ENCODE measurements around the gene ENO1. TPM values are rescaled to one million over a fixed set of nuclear protein-coding genes. Genes with fewer than 3 reads are reported as not detected.

The ENO1 gene
- total RNA-seq, 1 experiment from 2014 or later = 2,649 TPM

Small RNA genes lying within 50 kb of the gene (small RNA-seq; reads per million reads assigned to genes)
- 0 reads per million in 2 experiments for gene AL139415.2
- gene MIR6728 = 0 reads per million in 2 experiments
- 0 reads per million in 2 experiments for gene RNU6-304P

Other genes starting within 250 kb of the ENO1 start
- gene RERE, start 61.0 kb downstream of the ENO1 start, total RNA-seq (2014; rRNA removed; shearing (Covaris generic)) = 20.0 and 30.3 TPM in 2 replicates
- 0.26 and 0.53 TPM in 2 replicates for gene CA6, start 67.2 kb upstream of the ENO1 start, total RNA-seq (2014; rRNA removed; shearing (Covaris generic))
- gene SLC2A7, start 147.7 kb upstream of the ENO1 start, total RNA-seq (2014; rRNA removed; shearing (Covaris generic)) = not detected in 2 replicates
- gene SLC2A5, start 190.9 kb upstream of the ENO1 start, total RNA-seq (2014; rRNA removed; shearing (Covaris generic)) = 0.11 TPM in 2 replicates